VCaP (cell line): ENCODE data around the gene OR5B17.
"Not testable (repeated sequence)": the region's sequence is repeated elsewhere in the genome, so short reads cannot be mapped to it uniquely, and the experiment has no call there.

Experiments
- H3K27ac ChIP-seq: fragments of 450-650 bp; 2 replicates; pipeline ENCODE4 v1.5.1; 2017
- TF ChIP-seq, protein P1 (sequence below): fragments of 450-650 bp; conservative IDR thresholded peaks from 2 replicates; pipeline ENCODE4 v1.5.1; 2017; ENCODE audit warnings: mild to moderate bottlenecking, moderate library complexity

Gene OR5B17

DNA sequence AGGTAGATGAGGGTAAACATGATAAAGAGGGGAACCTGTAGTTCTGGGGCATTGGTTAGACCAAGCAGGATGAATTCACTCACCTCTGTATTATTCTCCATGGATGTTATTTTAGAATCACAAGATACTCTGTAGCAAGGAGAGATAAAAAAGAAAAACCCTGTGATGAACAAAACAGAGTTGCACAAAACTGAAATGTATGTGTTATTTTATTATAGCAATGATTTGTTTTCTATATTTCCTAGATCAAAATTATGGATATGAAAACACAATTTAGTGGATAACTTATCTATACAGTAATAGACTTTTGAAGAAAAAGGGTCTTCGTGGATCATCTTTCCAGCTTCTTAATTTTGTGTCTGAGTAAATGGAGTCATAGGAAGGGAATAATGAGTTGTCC is at the start of gene OR5B17:
TSS of gene OR5B17 (minus strand) at position 101 of the 400 bp plus-strand sequence. CDS start at position 101, 0 bp downstream.
- TF ChIP-seq, protein P1, sequence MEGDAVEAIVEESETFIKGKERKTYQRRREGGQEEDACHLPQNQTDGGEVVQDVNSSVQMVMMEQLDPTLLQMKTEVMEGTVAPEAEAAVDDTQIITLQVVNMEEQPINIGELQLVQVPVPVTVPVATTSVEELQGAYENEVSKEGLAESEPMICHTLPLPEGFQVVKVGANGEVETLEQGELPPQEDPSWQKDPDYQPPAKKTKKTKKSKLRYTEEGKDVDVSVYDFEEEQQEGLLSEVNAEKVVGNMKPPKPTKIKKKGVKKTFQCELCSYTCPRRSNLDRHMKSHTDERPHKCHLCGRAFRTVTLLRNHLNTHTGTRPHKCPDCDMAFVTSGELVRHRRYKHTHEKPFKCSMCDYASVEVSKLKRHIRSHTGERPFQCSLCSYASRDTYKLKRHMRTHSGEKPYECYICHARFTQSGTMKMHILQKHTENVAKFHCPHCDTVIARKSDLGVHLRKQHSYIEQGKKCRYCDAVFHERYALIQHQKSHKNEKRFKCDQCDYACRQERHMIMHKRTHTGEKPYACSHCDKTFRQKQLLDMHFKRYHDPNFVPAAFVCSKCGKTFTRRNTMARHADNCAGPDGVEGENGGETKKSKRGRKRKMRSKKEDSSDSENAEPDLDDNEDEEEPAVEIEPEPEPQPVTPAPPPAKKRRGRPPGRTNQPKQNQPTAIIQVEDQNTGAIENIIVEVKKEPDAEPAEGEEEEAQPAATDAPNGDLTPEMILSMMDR, result no peak
- H3K27ac ChIP-seq, result no peak within 1 kb of the TSS

DNA sequence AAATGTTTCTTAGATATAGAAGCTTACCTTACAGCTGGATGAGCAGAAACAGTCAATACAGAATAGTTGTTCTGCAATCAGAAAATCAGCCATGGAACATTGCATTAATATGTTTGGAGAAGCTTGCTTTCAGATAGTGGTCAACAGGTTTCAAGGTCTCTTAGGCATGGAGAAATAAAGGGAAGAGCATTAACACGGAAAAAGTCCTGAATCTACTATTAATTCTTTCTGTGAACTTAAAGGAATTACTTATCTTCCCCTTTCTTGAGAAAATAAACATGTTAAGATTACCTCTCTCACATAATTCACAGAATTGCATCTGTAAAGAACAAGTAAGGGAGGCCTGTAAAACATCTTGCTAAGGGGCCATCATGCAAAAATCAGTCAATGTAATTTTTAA is 47.9 kb upstream of the OR5B17 start, which contains the start of gene OR5B3:
TSS of gene OR5B3 (minus strand) at position 101 of the 400 bp plus-strand sequence. CDS start 3,465 bp downstream, outside the sequence.
- no peak within 1 kb of the TSS for H3K27ac ChIP-seq
- TF ChIP-seq, protein P1, result no peak

DNA sequence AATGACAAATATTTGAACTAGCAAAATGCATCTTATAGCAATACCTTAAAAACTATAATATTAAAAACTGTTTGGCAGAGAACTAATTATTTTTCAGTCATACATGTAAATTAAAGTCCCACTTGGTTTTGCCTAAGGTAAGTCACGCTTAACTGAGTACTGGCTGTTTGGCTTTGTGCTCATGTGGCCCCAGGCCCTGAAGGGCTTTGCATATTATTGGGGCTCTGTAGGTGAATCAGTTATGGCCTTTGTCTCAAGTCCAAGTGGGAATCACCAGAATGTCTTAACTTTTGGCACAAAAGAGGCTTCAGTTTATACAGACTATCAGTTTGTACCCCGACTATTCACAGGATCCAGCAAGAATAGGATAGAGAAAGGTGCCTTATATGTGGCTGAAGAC is 40.8 kb upstream of the OR5B17 start:
- H3K27ac ChIP-seq, result not testable (repeated sequence)

DNA sequence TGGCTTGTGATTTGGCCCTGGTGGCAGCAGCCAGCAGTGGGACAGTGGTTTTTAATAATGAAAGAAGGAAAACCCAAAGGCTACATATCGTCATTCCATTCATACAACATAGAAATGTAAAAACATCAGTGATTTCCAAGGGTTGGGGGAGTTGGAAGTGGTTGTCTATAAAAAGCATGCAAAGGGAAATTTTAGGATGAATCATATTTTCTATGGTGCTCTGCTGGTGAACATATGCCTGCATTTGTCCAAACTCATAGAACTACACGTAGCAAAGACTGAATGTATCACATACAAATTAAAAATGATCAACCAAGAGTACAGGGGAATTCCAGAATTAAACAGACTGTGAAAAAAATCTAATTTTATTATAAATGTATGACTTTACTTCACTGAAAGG is 36.7 kb upstream of the OR5B17 start:
- H3K27ac ChIP-seq, result no peak overlapping the region
- TF ChIP-seq, protein P1, result no peak

DNA sequence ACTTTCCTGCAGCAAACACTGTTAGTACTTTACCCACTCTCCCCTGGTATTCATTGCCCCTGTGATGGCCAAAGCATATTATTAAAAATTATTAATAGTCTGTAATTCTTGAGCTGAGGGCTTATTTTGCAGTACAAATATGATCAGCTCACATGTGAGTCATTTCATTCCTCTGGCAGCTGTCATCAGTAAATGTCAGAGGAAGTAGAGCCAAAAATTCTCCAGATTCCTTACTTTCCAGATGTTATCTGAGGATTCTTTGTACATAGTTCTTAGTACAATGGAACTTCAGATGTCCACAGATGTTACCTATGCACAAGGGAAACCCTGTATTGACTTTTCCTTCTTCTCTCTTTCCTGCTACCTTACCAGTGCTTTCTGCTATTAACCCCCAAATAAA is 35.3 kb upstream of the OR5B17 start:
- H3K27ac ChIP-seq, result peak overlapping the region; percentile 88
- TF ChIP-seq, protein P1, result no peak

- TF ChIP-seq, protein P1, result no peak
- peak overlapping the region; percentile 88 for H3K27ac ChIP-seq
Measured at GRCh38 chr11:58392746-58393145, 33.9 kb upstream of the OR5B17 start.

GRCh38 chr11:58391879-58392278 is 33.0 kb upstream of the OR5B17 start:
- TF ChIP-seq, protein P1, result no peak
- H3K27ac ChIP-seq, result peak overlapping the region; percentile 88

DNA sequence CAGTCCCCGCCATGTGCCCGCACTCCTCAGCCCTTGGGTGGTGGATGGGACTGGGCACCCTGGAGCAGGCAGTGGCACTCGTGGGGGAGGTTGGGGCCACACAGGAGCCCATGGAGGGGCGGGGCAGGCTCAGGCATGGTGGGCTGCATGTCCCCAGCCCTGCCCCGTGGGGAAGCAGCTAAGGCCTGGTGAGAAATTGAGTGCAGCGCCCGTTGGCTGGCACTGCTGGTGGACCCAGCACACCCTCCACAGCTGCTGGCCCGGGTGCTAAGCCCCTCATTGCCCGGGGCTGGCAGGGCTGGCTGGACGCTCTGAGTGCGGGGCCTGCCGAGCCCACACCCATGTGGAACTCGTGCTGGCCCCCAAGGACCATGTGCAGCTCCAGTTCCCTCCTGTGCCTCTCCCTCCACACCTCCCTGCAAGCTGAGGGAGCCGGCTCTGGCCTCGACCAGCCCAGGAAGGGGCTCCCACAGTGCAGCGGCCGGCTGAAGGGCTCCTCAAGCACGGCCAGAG is 31.7 kb upstream of the OR5B17 start:
- peak overlapping the region; percentile 88 for H3K27ac ChIP-seq
- TF ChIP-seq, protein P1, result no peak
